ENCODE results near the gene LGALS3BP. TPM values are rescaled to one million over a fixed set of nuclear protein-coding genes. Genes with fewer than 3 reads are reported as not detected.
A peak's percentile ranks its signal among the peaks of the same experiment; 100 is the strongest.

Gene LGALS3BP
- total and polyA plus RNA-seq, 2 of the 13 experiments (the other 11 are each of a cell fraction or from before 2014, with no cell fraction given) = 137 to 332 TPM

- TF ChIP-seq NR2C2 (CRISPR knock-in tag; IDR thresholded peaks at IDR 0.05; ENCODE audit: borderline replicate concordance) (peak; percentile 91), MTF1 (CRISPR knock-in tag; IDR thresholded peaks at IDR 0.05) (no peak), ADNP (CRISPR knock-in tag; IDR thresholded peaks at IDR 0.05) (no peak), MLX (CRISPR knock-in tag; IDR thresholded peaks at IDR 0.05) (peak; percentile 37; the same call in 1 of the 2 replicates), ZNF124 (CRISPR knock-in tag; IDR thresholded peaks at IDR 0.05) (peak; percentile 71; the same call in 1 of the 2 replicates), FIP1L1 (IDR thresholded peaks at IDR 0.05; ENCODE audit: borderline replicate concordance, insufficient read depth, low read depth, low read length) (no peak), SP4 (CRISPR knock-in tag; IDR thresholded peaks at IDR 0.05) (peak; percentile 72), ZNF549 (CRISPR knock-in tag; IDR thresholded peaks at IDR 0.05) (no peak), FOXJ3 (CRISPR knock-in tag; IDR thresholded peaks at IDR 0.05; ENCODE audit: borderline replicate concordance) (no peak), ZNF597 (CRISPR knock-in tag; IDR thresholded peaks at IDR 0.05) (no peak), ZFP36 (IDR thresholded peaks at IDR 0.05; ENCODE audit: borderline replicate concordance, low read depth, low read length, partially characterized antibody) (no peak), AGO1 (IDR thresholded peaks at IDR 0.05; ENCODE audit: low read depth, low read length, poor library complexity, severe bottlenecking) (no peak), U2AF1 (optimal IDR thresholded peaks at IDR 0.05; ENCODE audit: low read depth, low read length) (no peak), ATF2 (CRISPR knock-in tag; IDR thresholded peaks at IDR 0.05) (peak; percentile 79), THRA (CRISPR knock-in tag; IDR thresholded peaks at IDR 0.05; ENCODE audit: borderline replicate concordance) (no peak; the same call in none of the 2 replicates), ATF4 (CRISPR knock-in tag; IDR thresholded peaks at IDR 0.05) (no peak), DR1 (CRISPR knock-in tag; IDR thresholded peaks at IDR 0.05) (no peak), MYNN (CRISPR knock-in tag; IDR thresholded peaks at IDR 0.05; ENCODE audit: low read depth) (no peak), MED1 (CRISPR knock-in tag; IDR thresholded peaks at IDR 0.05) (peak; percentile 66; the same call in 1 of the 2 replicates), ZNF615 (CRISPR knock-in tag; IDR thresholded peaks at IDR 0.05; ENCODE audit: borderline replicate concordance) (no peak)
- TF ChIP-seq, protein P1, sequence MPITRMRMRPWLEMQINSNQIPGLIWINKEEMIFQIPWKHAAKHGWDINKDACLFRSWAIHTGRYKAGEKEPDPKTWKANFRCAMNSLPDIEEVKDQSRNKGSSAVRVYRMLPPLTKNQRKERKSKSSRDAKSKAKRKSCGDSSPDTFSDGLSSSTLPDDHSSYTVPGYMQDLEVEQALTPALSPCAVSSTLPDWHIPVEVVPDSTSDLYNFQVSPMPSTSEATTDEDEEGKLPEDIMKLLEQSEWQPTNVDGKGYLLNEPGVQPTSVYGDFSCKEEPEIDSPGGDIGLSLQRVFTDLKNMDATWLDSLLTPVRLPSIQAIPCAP (CRISPR knock-in tag; IDR thresholded peaks at IDR 0.05; ENCODE audit: low read depth) = no peak
Measured at GRCh38 chr17:79009397-79010303, 29.9 kb upstream of the LGALS3BP start, which contains the start of gene CANT1 (continued).

Data from HepG2 (cell line).